ENCODE results near the gene PAK1.

The PAK1 gene

DNA sequence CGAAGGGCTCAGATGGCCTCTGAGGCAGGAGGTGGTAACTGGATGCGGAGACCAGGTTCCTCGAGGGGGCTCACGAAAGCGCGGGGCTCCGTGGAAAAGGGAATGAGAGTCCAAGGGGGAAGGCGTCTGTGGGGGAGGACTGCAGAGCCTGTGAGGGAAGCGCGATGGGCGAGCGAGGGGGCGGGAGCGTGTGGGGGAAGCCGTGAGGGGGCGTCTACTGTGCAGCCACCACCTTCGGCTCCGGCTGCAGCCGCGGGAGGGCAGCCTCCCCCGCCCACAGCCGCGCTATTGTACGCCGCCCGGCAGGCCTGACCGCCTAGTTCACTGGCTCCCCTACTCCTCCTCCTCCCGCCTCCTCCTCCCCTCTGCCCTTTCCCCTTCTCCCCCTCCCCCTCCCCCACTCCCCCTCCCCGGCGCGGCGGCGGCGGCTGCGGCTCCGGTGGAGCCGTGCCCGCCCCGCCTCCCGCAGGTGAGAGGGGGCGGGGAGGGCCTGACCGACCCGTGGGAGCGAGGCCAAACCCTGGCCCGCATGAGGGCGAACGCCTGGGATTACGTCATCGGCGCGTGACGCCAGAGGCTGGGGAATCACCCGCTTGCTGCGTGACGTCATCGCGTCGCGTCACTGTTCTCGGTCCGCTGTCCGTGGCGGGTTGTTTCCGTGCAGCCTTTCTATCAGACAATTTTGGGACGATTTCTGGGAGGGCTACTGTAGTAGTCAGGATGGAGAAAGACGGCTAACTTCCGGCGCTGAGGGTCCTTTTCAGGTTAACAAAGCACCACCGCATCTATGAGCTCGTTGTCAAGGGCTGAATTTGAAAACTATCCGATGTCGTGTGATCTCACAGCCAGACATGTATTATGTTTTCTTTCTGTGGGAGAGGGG is at the start of gene PAK1:
PAK1 (minus strand) TSS at position 294 of the 883 bp plus-strand sequence. CDS start 81,574 bp downstream, outside the sequence.
- Histone ChIP-seq H3K27me3 (ENCODE audit: control insufficient read depth in 2 of 2, insufficient read depth in 2 of 2, low read length in 2 of 2) (no peaks in the 10 kb centered on the region), H3K27ac (ENCODE audit: low read depth in 2 of 2, low read length in 2 of 2) (peak within 1 kb of the TSS; percentile 91 to 96), H3K9ac (ENCODE audit: low read depth in 1 of 2, low read length in 2 of 2) (peak within 1 kb of the TSS; percentile 83 to 95), H3K36me3 (ENCODE audit: control insufficient read depth in 2 of 2, insufficient read depth in 2 of 2, low read length in 2 of 2) (no peaks in the 10 kb centered on the region), H3K4me3 (ENCODE audit: low read length in 2 of 2) (peak within 1 kb of the TSS; percentile 74 to 84), H3K9me3 (ENCODE audit: control insufficient read depth in 2 of 2, low read length in 2 of 2) (no peaks in the 10 kb centered on the region), H3K4me1 (ENCODE audit: control insufficient read depth in 2 of 2, insufficient read depth in 2 of 2, low read length in 2 of 2) (peaks cover 35 to 44% of the 10 kb centered on the region in 2 donors)

DNA sequence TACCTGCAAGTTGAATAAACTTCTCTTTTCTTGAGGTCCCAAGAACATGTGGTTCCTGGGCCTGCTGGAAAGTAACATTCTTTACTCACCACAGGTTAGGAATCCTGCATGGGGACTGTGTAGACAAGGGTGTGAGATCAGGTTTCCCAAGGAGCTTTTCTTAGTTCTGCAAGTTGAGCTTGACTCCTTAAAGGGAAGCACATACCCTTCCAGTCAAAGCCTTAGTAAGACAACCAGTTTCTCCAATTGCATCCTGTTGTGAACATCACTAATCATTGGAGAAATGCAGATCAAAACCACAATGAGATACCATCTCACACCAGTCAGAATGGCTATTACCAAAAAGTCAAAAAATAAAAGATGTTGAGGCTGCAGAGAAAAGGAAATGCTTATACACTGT is 48.3 kb upstream of the PAK1 start:
- H3K9me3 ChIP-seq (ENCODE audit: control insufficient read depth in 2 of 2, low read length in 2 of 2): no peaks in the 10 kb centered on the region
- H3K36me3 ChIP-seq (ENCODE audit: control insufficient read depth in 2 of 2, insufficient read depth in 2 of 2, low read length in 2 of 2): no peaks in the 10 kb centered on the region
- no peak overlapping the region for H3K9ac ChIP-seq (ENCODE audit: low read depth in 1 of 2, low read length in 2 of 2)
- no peaks in the 10 kb centered on the region for H3K27me3 ChIP-seq (ENCODE audit: control insufficient read depth in 2 of 2, insufficient read depth in 2 of 2, low read length in 2 of 2)
- H3K27ac ChIP-seq (ENCODE audit: low read depth in 2 of 2, low read length in 2 of 2): no peak overlapping the region
- no peak overlapping the region for H3K4me3 ChIP-seq (ENCODE audit: low read length in 2 of 2)
- no peaks in the 10 kb centered on the region for H3K4me1 ChIP-seq (ENCODE audit: control insufficient read depth in 2 of 2, insufficient read depth in 2 of 2, low read length in 2 of 2)

DNA sequence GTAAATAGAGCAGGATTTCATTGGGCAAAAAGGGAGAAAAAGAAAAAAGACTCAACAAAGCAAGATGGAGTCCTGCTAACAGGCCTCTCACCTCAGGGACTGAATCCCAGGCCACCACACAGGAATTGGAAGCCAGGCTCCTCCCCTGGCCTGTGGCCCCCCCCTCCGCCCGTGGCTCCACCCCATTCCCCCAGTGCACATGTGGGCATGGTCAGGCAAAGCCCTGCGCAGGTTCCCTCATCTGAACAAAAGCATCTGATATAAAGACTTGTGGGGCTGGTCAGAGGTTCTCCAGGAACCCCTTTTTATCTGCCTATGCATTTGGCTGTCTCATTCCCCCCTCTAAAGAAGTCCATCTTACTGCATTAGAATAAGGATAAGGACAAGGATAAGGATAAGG is 46.0 kb upstream of the PAK1 start:
- H3K9ac ChIP-seq (ENCODE audit: low read depth in 1 of 2, low read length in 2 of 2): no peak overlapping the region
- no peak overlapping the region for H3K27ac ChIP-seq (ENCODE audit: low read depth in 2 of 2, low read length in 2 of 2)
- no peaks in the 10 kb centered on the region for H3K27me3 ChIP-seq (ENCODE audit: control insufficient read depth in 2 of 2, insufficient read depth in 2 of 2, low read length in 2 of 2)
- H3K9me3 ChIP-seq (ENCODE audit: control insufficient read depth in 2 of 2, low read length in 2 of 2): no peaks in the 10 kb centered on the region
- H3K36me3 ChIP-seq (ENCODE audit: control insufficient read depth in 2 of 2, insufficient read depth in 2 of 2, low read length in 2 of 2): no peaks in the 10 kb centered on the region
- H3K4me1 ChIP-seq (ENCODE audit: control insufficient read depth in 2 of 2, insufficient read depth in 2 of 2, low read length in 2 of 2): peaks cover 4 to 10% of the 10 kb centered on the region in 2 donors
- no peak overlapping the region for H3K4me3 ChIP-seq (ENCODE audit: low read length in 2 of 2)

DNA sequence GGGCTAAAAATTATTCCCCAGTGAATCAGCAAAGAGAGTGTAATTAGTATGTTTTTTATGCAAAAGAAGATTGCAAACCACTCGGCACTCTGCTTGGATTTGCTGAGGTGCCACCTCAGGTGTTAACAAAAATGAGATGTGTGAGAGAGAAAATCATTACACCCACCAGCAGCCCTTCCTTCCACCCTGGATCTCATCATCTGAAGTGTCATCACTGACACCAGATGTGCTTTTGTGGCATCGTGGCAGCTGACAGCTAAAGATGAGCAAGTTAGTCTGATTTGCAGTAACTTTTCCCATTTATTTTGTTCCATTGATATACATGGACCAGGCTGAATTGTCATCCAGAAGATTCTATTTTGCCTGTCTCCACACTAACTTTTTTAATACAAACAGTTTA is 44.6 kb upstream of the PAK1 start:
- Histone ChIP-seq H3K27me3 (ENCODE audit: control insufficient read depth in 2 of 2, insufficient read depth in 2 of 2, low read length in 2 of 2) (no peaks in the 10 kb centered on the region), H3K36me3 (ENCODE audit: control insufficient read depth in 2 of 2, insufficient read depth in 2 of 2, low read length in 2 of 2) (no peaks in the 10 kb centered on the region), H3K9me3 (ENCODE audit: control insufficient read depth in 2 of 2, low read length in 2 of 2) (no peaks in the 10 kb centered on the region), H3K9ac (ENCODE audit: low read depth in 1 of 2, low read length in 2 of 2) (no peak overlapping the region), H3K4me3 (ENCODE audit: low read length in 2 of 2) (no peak overlapping the region), H3K27ac (ENCODE audit: low read depth in 2 of 2, low read length in 2 of 2) (no peak overlapping the region), H3K4me1 (ENCODE audit: control insufficient read depth in 2 of 2, insufficient read depth in 2 of 2, low read length in 2 of 2) (peaks cover 4 to 15% of the 10 kb centered on the region in 2 donors)

DNA sequence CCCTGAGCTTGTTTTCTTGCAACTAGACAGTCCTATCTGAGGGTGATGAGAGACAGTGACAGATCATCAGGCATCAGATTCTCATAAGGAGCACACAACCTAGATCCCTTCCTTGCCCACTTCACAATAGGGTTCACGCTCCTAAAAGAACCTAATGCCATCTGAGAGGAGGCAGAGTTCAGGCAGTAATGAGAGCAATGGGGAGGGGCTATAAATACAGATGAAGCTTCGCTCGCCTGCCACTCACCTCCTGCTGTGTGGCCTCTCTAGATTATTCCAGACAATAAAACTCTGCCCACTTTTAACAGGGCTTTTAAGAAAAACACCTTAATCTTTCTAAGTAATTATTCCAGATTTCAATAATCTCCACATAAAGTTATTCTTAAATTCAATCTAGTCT is 43.9 kb upstream of the PAK1 start:
- H3K36me3 ChIP-seq (ENCODE audit: control insufficient read depth in 2 of 2, insufficient read depth in 2 of 2, low read length in 2 of 2): no peaks in the 10 kb centered on the region
- H3K9me3 ChIP-seq (ENCODE audit: control insufficient read depth in 2 of 2, low read length in 2 of 2): no peaks in the 10 kb centered on the region
- no peak overlapping the region for H3K4me3 ChIP-seq (ENCODE audit: low read length in 2 of 2)
- peaks cover 4 to 15% of the 10 kb centered on the region in 2 donors for H3K4me1 ChIP-seq (ENCODE audit: control insufficient read depth in 2 of 2, insufficient read depth in 2 of 2, low read length in 2 of 2)
- H3K27me3 ChIP-seq (ENCODE audit: control insufficient read depth in 2 of 2, insufficient read depth in 2 of 2, low read length in 2 of 2): no peaks in the 10 kb centered on the region
- H3K9ac ChIP-seq (ENCODE audit: low read depth in 1 of 2, low read length in 2 of 2): no peak overlapping the region
- H3K27ac ChIP-seq (ENCODE audit: low read depth in 2 of 2, low read length in 2 of 2): no peak overlapping the region

DNA sequence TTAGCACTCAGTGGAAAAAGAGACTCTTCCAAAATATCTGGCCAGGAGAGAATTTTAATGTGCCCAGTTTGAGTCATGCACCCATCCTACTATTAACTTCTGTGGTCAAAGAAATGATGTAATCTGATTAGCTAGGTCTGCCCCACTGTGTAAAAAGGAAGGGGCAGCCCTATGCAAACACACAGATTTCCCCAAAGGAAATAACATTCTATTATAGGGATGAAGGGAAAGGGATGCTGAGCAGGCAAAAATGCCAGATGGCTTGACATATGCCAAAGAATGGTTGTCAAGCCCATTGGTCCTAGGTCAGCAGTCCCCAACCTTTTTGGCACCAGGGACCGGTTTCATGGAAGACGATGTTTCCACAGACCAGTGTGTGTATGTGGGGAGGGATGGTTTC is 43.3 kb upstream of the PAK1 start:
- H3K9me3 ChIP-seq (ENCODE audit: control insufficient read depth in 2 of 2, low read length in 2 of 2): no peaks in the 10 kb centered on the region
- H3K9ac ChIP-seq (ENCODE audit: low read depth in 1 of 2, low read length in 2 of 2): no peak overlapping the region
- H3K36me3 ChIP-seq (ENCODE audit: control insufficient read depth in 2 of 2, insufficient read depth in 2 of 2, low read length in 2 of 2): no peaks in the 10 kb centered on the region

DNA sequence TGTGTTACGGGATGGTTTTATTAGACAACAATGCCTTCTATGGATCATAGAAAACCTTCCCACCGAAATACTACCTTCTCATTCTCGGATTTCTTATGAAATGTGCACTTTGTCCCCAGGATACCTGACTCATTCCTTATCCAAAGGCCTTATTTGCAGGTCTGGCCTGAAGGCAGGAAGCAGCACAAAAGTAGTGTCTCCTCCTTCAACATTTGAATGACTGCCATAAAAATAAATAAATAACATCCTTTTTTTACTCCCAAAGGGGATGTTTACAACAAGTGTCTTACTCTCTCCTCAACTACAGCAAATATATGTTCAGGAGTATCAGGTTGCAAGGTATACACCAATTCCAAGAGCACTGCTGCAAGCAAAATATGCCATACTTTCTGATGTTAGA is 41.6 kb upstream of the PAK1 start:
- Histone ChIP-seq H3K27me3 (ENCODE audit: control insufficient read depth in 2 of 2, insufficient read depth in 2 of 2, low read length in 2 of 2) (no peaks in the 10 kb centered on the region), H3K27ac (ENCODE audit: low read depth in 2 of 2, low read length in 2 of 2) (no peak overlapping the region), H3K9me3 (ENCODE audit: control insufficient read depth in 2 of 2, low read length in 2 of 2) (no peaks in the 10 kb centered on the region), H3K9ac (ENCODE audit: low read depth in 1 of 2, low read length in 2 of 2) (no peak overlapping the region), H3K4me1 (ENCODE audit: control insufficient read depth in 2 of 2, insufficient read depth in 2 of 2, low read length in 2 of 2) (peaks cover 4 to 15% of the 10 kb centered on the region in 2 donors), H3K4me3 (ENCODE audit: low read length in 2 of 2) (no peak overlapping the region), H3K36me3 (ENCODE audit: control insufficient read depth in 2 of 2, insufficient read depth in 2 of 2, low read length in 2 of 2) (no peaks in the 10 kb centered on the region)

More for the DNA sequence above, 43.3 kb upstream of the PAK1 start:
- H3K4me3 ChIP-seq (ENCODE audit: low read length in 2 of 2): no peak overlapping the region
- no peaks in the 10 kb centered on the region for H3K27me3 ChIP-seq (ENCODE audit: control insufficient read depth in 2 of 2, insufficient read depth in 2 of 2, low read length in 2 of 2)
- no peak overlapping the region for H3K27ac ChIP-seq (ENCODE audit: low read depth in 2 of 2, low read length in 2 of 2)
- H3K4me1 ChIP-seq (ENCODE audit: control insufficient read depth in 2 of 2, insufficient read depth in 2 of 2, low read length in 2 of 2): peaks cover 4 to 15% of the 10 kb centered on the region in 2 donors

DNA sequence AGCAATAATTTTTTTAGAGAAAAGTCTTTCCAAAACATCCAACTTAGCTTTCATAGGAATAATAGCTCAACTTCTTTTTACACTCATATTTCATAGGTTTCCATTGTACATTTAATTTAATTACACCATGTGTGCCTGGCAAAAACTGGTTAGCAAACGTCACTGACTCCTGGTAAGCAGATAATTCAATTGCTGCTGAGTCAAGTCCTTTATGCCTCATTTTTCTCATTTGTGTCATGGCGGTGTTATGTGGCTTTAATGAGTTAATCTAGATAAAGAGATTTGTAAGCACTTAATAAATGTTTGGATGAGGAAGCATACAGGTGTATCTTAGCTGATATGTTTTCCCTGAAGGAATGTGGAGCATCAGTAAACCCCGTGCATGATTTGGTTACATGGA is 41.2 kb upstream of the PAK1 start:
- H3K27ac ChIP-seq (ENCODE audit: low read depth in 2 of 2, low read length in 2 of 2): no peak overlapping the region
- no peaks in the 10 kb centered on the region for H3K9me3 ChIP-seq (ENCODE audit: control insufficient read depth in 2 of 2, low read length in 2 of 2)
- no peak overlapping the region for H3K4me3 ChIP-seq (ENCODE audit: low read length in 2 of 2)
- no peak overlapping the region for H3K9ac ChIP-seq (ENCODE audit: low read depth in 1 of 2, low read length in 2 of 2)
- H3K27me3 ChIP-seq (ENCODE audit: control insufficient read depth in 2 of 2, insufficient read depth in 2 of 2, low read length in 2 of 2): no peaks in the 10 kb centered on the region
- no peaks in the 10 kb centered on the region for H3K36me3 ChIP-seq (ENCODE audit: control insufficient read depth in 2 of 2, insufficient read depth in 2 of 2, low read length in 2 of 2)
- H3K4me1 ChIP-seq (ENCODE audit: control insufficient read depth in 2 of 2, insufficient read depth in 2 of 2, low read length in 2 of 2): peaks cover 4 to 15% of the 10 kb centered on the region in 2 donors

DNA sequence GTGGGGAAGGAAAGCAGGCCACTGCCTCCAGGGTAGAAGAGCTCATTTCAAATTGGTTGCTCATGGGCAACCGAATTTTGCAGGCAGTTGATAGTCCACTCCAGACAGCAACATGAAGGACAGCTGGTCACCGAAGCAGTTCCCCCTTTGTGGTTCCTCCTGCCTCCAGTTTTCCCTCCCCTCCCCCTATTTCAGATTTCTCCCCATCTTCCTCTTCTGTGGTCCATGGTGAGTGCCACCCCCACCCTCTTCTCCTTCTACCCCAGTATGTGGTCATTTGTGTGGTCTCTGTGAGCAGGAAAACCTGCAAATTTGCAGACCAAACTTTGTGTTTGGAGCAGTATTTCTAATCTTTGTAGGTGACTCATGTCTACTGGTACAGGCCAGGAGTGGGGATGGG is 38.2 kb upstream of the PAK1 start:
- no peak overlapping the region for H3K9ac ChIP-seq (ENCODE audit: low read depth in 1 of 2, low read length in 2 of 2)
- H3K9me3 ChIP-seq (ENCODE audit: control insufficient read depth in 2 of 2, low read length in 2 of 2): no peaks in the 10 kb centered on the region
- no peak overlapping the region for H3K4me3 ChIP-seq (ENCODE audit: low read length in 2 of 2)
- H3K27ac ChIP-seq (ENCODE audit: low read depth in 2 of 2, low read length in 2 of 2): no peak overlapping the region
- no peaks in the 10 kb centered on the region for H3K36me3 ChIP-seq (ENCODE audit: control insufficient read depth in 2 of 2, insufficient read depth in 2 of 2, low read length in 2 of 2)
- no peaks in the 10 kb centered on the region for H3K27me3 ChIP-seq (ENCODE audit: control insufficient read depth in 2 of 2, insufficient read depth in 2 of 2, low read length in 2 of 2)
- peaks cover 4 to 15% of the 10 kb centered on the region in 2 donors for H3K4me1 ChIP-seq (ENCODE audit: control insufficient read depth in 2 of 2, insufficient read depth in 2 of 2, low read length in 2 of 2)

DNA sequence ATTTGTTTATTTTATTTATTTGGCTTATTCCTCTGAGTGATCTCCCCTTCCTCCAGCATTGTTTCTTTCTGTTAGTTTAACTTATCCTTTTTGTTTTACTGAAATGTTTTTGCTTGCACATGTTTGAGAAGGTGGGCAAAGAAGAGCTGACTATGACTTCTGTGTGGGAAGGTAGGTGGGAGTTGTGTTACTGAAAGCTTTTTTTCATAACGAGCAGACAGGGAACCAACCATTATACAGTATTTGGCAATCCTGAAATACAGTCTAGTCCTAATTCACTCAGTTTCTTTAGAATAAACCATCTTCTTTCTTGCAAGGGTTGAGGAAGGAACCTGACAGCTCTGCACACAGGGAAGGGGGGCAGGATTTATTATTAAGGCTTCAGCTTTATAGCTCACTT is 37.0 kb upstream of the PAK1 start:
- Histone ChIP-seq H3K27ac (ENCODE audit: low read depth in 2 of 2, low read length in 2 of 2) (no peak overlapping the region), H3K27me3 (ENCODE audit: control insufficient read depth in 2 of 2, insufficient read depth in 2 of 2, low read length in 2 of 2) (no peaks in the 10 kb centered on the region), H3K4me3 (ENCODE audit: low read length in 2 of 2) (no peak overlapping the region), H3K4me1 (ENCODE audit: control insufficient read depth in 2 of 2, insufficient read depth in 2 of 2, low read length in 2 of 2) (peaks cover 4 to 20% of the 10 kb centered on the region in 2 donors), H3K36me3 (ENCODE audit: control insufficient read depth in 2 of 2, insufficient read depth in 2 of 2, low read length in 2 of 2) (no peaks in the 10 kb centered on the region), H3K9ac (ENCODE audit: low read depth in 1 of 2, low read length in 2 of 2) (no peak overlapping the region), H3K9me3 (ENCODE audit: control insufficient read depth in 2 of 2, low read length in 2 of 2) (no peaks in the 10 kb centered on the region)

Measured in mucosa of rectum (tissue), 2 donors.